Muscle of arm (tissue), 12 donors: Measurements from ENCODE around the gene STK4. TPM values are rescaled to one million over a fixed set of nuclear protein-coding genes. Genes with fewer than 3 reads are reported as not detected.
"Not testable (repeated sequence)": the region's sequence is repeated elsewhere in the genome, so short reads cannot be mapped to it uniquely, and the experiment has no call there.

Source experiments
- DNase-seq: peaks from one replicate; pipeline ENCODE4 v3.0.0-alpha.2; 2013
- polyA plus RNA-seq, 12 donors: library from polyadenylated mRNA; unstranded; fragments of 120-200 nt; gene quantifications; one replicate each; pipeline ENCODE4 v1.2.1, GENCODE V29; 2013; ENCODE audit not compliant: insufficient read length in 12 of 12

Gene STK4
- polyA plus RNA-seq, 12 donors, result 8.0 to 19.5 (median 11.2) TPM; not detected in 1

DNA sequence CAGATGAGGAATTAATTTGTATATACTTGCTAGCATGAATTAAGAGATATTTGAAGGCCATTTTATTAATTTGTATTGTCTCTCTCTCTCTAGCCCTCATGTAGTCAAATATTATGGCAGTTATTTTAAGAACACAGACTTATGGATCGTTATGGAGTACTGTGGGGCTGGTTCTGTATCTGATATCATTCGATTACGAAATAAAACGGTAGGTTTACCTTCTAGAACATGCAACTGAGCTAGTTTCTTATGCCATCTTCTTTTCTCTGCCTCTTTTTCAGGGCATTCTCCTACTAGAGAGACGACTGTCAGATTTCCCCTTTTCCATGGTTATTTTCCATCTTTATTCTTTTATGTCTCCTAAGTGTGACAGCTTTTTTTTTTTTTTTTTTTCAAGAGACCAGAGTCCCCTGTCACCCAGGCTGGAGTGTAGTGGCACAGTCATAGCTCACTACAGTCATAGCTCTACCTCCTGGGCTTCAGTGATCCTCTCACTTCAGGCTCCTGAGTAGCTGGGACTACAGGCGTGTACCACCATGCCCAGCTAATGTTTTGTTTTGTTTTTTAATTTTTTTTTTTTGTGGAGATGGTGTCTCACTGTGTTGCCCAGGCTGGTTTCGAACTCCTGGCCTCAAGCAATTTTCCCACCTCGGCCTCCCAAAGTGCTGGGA, 15.6 kb downstream of the STK4 start:
- no peak for DNase-seq

DNA sequence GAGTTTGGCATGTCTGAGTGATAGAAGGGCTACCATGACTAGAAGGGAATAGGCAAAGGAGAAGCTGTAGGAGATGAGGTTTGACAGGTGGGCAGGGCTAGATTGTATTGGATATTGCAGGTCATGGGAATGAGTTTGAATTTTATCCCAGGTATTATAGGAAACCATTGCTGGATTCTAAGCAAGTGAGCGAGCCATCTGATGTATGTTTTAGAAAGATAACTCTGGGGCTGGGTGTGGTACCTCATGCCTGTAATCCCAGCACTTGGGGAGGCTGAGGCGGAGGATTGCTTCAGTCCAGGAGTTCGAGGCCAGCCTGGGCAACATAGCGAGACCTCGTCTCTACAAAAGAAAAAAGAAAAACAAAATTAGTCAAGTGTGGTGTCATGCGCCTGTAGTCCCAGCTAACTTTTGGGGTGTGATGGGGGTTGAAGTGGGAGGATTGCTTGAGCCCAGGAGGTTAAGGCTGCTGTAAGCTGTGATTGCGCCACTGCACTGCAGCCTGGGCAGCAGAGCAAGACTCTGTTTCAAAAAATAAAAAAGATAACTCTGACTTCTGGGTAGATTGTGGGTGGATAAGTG, 16.9 kb downstream of the STK4 start:
- no peak for DNase-seq

GRCh38 chr20:44988631-44989171, 22.4 kb downstream of the STK4 start:
- no peak for DNase-seq

DNA sequence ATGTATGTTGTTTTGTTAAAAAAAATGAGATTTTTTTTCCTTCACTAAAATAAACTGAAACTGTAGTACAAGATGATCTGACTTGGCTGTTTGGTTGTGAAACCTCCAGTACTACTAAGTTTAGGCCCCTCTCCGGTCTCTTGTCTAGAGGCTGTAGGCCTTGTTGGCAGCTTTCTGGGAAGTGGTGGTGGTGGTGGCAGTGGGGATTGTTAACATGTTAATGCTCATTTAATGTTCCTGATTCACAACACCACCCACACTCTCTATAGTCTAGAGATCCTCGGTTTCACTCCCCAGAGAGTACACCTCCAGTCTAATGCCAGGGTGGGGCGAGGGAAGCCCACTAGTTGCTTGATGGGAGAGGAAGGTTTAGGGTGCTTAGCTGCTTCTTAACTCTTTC, 24.1 kb downstream of the STK4 start:
- no peak for DNase-seq

- no peak for DNase-seq
Observed at GRCh38 chr20:44990957-44991356, 24.6 kb downstream of the STK4 start.

GRCh38 chr20:44993343-44993742, 27.0 kb downstream of the STK4 start:
- no peak for DNase-seq

DNA sequence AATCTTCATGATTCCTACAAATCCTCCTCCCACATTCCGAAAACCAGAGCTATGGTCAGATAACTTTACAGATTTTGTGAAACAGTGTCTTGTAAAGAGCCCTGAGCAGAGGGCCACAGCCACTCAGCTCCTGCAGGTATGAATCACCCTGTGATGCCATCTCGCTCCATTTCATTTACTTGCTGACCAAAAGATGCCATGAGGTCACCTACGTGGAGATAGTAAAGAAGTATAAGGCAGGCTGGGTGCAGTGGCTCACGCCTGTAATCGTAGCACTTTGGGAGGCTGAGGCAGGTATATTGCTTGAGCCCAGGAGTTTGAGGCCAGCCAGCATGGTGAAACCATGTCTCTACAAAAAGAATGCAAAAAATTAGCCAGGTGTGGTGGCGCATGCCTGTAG, 30.9 kb downstream of the STK4 start:
- DNase-seq, result no peak

DNA sequence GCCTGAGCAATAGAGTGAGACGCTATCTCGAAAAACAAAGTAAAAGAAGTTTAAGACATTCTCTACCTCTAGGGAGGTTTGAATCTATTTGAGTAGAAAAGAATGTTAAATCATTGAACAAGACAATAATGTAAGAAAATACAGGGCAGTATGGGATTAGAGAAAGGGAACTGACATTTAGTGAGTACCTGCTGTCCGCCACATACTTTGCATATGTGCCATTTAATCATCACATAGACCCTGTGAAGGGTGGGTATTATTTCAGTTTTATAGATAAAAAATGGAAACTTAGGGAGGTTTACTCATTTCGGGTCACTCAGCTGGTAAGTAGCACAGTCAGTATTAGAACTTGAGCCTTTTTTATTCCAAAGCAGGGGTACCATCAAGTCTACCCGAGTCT, 31.4 kb downstream of the STK4 start:
- DNase-seq, result no peak

- no peak for DNase-seq
Observed at GRCh38 chr20:45008521-45009049, 42.3 kb downstream of the STK4 start.

GRCh38 chr20:45010399-45010828, 44.1 kb downstream of the STK4 start:
- no peak for DNase-seq

- DNase-seq, result peak; percentile 52
Observed at GRCh38 chr20:45011108-45011526, 44.8 kb downstream of the STK4 start.

DNA sequence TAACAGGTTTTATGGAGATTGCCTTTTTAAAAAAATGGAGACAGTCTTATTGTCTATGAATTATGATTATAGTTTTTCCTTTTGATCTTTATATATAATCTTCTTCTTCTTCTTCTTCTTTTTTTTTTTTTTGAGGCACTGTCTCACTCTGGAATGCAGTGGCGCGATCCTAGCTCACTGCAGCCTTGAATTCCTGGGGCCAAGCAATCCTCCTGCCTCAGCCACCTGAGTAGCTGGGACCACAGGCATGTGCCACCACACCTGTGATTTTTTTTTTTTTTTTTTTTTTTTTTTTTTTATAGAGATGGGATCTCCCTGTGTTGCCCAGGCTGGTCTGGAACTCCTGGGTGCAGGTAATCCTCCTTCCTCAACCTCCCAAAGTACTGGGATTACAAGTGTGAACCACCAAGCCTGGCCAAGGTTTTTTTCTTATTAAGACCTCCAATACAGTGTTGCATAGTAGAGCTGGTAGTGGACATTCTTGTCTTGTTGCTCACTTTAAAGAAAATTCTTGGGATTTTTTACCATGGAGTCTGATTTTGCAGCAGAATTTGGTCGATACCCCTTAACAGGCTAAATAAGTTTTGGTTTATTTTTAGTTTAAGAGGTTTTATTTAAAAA, 46.5 kb downstream of the STK4 start:
- no peak for DNase-seq

- DNase-seq, result not testable (repeated sequence)
Observed at GRCh38 chr20:45014131-45014530, 47.8 kb downstream of the STK4 start.

- DNase-seq, result no peak
Observed at GRCh38 chr20:45014671-45015415, 48.5 kb downstream of the STK4 start.

GRCh38 chr20:45016089-45016671, 49.9 kb downstream of the STK4 start:
- no peak for DNase-seq

- no peak for DNase-seq
Observed at GRCh38 chr20:45017281-45017680, 51.0 kb downstream of the STK4 start.

DNA sequence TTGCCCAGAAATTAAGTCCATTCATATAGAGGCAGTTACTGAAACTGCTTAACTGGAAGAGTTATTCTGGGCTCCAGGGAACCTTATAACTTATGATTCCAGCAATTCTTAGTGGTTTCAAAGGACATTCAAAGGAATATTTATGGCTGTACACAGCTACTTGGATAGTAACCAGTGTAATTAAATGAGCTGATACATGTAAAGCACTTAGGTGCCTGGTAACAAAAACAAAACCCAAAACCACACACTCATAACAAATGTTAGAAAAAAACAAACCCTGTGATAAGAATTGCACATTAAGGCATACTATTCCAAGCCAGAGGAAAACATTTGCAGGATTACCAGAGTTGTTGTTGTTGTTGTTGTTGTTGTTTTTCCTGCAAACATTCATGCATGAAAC, 51.5 kb downstream of the STK4 start:
- no peak for DNase-seq

- DNase-seq, result no peak
Observed at GRCh38 chr20:45019027-45019761, 52.9 kb downstream of the STK4 start.

DNA sequence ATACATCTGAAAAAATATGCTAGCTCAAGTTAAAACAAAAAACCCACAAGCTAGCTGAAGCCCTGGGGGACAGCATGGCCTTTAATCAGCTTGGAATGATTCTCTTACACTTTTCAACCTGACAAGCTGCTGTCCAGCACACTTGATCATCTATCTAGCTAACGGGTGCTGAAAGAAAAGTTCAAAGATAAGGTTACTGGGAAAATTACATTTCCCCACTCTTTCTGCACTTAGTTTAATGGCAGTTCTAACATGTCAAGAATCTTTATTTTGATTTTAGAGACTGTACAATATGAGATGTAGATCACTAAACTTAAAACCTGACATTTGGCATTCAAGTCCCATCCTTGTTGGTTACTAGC, 53.4 kb downstream of the STK4 start:
- no peak for DNase-seq

DNA sequence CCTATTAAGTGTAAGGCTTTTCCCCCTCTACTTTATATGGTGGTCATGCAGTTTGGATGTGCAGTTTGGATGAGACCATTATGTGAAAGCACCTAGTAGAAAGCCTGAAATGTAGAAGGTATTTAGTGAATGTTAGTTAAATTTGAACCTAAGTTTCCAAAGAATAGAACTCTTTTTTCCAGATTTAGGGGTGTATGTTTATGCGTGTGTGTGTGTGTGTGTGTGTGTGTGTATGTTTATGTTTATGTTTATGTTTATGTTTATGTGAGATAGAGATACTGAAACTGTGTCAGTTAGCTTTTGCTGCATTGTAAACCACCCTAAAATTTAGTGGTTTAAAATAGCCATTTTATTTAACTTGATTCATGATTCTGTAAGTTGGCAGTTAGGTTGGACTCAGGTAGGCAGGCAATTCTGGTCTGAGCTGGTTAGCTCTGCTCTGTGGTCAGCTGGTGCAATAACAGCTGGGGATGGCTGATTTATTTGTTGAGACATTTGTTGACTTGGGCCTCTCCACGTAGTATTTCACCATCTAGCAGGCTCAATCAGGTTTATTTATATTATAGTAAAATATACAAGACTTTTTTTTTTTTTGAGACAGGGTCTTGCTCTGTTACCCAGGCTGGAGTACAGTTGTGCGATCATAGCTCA, 54.0 kb downstream of the STK4 start:
- DNase-seq, result no peak

DNA sequence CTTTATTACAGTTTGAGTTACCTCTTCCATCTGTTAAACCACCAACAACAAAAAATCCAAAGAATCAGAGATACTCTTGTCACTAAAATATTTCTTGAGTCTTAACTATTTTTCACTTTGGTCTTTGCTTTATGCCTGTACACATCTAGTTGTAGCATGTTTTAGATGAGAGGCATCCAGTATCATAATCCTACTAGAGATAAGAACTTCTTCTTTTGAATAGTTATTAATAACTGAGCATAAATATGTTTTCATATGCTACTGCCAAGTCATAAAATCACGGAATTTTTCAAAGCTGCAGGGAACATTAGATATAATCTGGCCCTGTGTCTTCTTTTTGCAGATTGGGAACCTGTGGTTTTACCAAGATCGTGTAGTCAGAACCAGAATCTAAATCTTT, 55.3 kb downstream of the STK4 start:
- no peak for DNase-seq
